Measurements from ENCODE around the gene POFUT2.
A peak's percentile ranks its signal among the peaks of the same experiment; 100 is the strongest.

The POFUT2 gene

GRCh38 chr21:45287438-45288391, at the start of gene POFUT2:
TSS of gene POFUT2 (minus strand) at chr21:45287895. CDS start at chr21:45287871, 24 bp downstream.
- DNase-seq (ENCODE audit: low read depth) = peak; percentile 63
- TF ChIP-seq CTCF (IDR thresholded peaks at IDR 0.05; ENCODE audit: control insufficient read depth, extremely low read depth, insufficient read depth) = no peak
- peak within 1 kb of the TSS; percentile 66 for H3K4me3 ChIP-seq (ENCODE audit: low read depth, low read length)

- no peak for TF ChIP-seq CTCF (IDR thresholded peaks at IDR 0.05; ENCODE audit: control insufficient read depth, extremely low read depth, insufficient read depth)
- no peak overlapping the region for H3K4me3 ChIP-seq (ENCODE audit: low read depth, low read length)
- no peak for DNase-seq (ENCODE audit: low read depth)
These were observed 49.2 kb upstream of the POFUT2 start for GRCh38 chr21:45336870-45337269.

GRCh38 chr21:45336535-45336810, 48.8 kb upstream of the POFUT2 start:
- no peak for TF ChIP-seq CTCF (IDR thresholded peaks at IDR 0.05; ENCODE audit: control insufficient read depth, extremely low read depth, insufficient read depth)
- H3K4me3 ChIP-seq (ENCODE audit: low read depth, low read length) = no peak overlapping the region
- no peak for DNase-seq (ENCODE audit: low read depth)

GRCh38 chr21:45335761-45336534, 48.3 kb upstream of the POFUT2 start:
- DNase-seq (ENCODE audit: low read depth) = no peak
- no peak for TF ChIP-seq CTCF (IDR thresholded peaks at IDR 0.05; ENCODE audit: control insufficient read depth, extremely low read depth, insufficient read depth)
- no peak overlapping the region for H3K4me3 ChIP-seq (ENCODE audit: low read depth, low read length)

GRCh38 chr21:45335151-45335760, 47.6 kb upstream of the POFUT2 start:
- H3K4me3 ChIP-seq (ENCODE audit: low read depth, low read length) = no peak overlapping the region
- DNase-seq (ENCODE audit: low read depth) = no peak
- no peak for TF ChIP-seq CTCF (IDR thresholded peaks at IDR 0.05; ENCODE audit: control insufficient read depth, extremely low read depth, insufficient read depth)

- H3K4me3 ChIP-seq (ENCODE audit: low read depth, low read length) = no peak overlapping the region
- TF ChIP-seq CTCF (IDR thresholded peaks at IDR 0.05; ENCODE audit: control insufficient read depth, extremely low read depth, insufficient read depth) = no peak
- no peak for DNase-seq (ENCODE audit: low read depth)
These were observed 46.9 kb upstream of the POFUT2 start for GRCh38 chr21:45334591-45335081.
